GM18858 (cell line): ENCODE results near the gene FBRSL1.
"Not testable (repeated sequence)": the region's sequence is repeated elsewhere in the genome, so short reads cannot be mapped to it uniquely, and the experiment has no call there.

Source experiments
- ATAC-seq: cut with Tn5 transposase; IDR thresholded peaks from one replicate; pipeline ENCODE4 v1.9.1; 2021; ENCODE audit not compliant: unreplicated experiment

Gene FBRSL1

DNA sequence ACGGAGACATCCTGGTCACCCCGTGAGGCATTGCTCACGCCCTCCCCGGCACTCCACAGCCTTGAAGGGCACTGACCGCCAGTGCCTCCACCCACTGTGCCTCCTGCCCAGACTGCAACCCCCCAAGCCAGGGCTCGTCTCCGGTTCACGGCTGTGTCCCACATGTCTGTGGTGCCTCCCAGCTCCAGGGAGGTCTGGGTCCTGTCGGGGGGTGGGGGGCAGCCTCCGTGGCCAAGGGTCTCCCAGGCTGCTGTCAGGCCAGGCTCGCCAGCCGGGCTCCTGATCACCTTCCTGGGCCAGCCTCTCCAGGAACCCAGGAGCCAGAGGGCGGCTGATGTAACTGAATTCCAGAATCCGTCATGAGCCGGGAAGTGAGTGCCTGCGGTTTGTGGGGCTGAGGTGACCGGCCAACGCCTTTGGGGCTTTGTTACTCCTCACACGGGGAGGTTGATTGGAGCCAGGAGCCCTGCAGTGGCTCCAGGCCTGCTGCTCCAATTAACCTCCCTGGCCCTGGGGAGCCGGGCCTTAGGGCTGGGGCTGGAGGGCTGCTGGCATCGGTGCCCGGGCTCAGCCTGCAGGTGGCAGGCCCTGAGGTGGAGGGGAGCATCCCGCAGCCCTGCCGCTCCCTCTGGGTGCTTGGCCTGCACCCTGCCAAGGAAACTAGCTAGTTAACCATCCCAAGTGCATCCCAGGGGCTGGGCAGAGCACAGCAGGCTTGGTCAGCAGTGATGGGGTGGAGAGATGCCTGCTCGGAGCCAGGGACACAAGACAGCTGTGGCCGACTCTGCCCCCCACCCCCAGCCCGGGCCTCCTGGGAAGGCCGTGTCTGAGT is 36.4 kb upstream of the FBRSL1 start:
- no peak for ATAC-seq

DNA sequence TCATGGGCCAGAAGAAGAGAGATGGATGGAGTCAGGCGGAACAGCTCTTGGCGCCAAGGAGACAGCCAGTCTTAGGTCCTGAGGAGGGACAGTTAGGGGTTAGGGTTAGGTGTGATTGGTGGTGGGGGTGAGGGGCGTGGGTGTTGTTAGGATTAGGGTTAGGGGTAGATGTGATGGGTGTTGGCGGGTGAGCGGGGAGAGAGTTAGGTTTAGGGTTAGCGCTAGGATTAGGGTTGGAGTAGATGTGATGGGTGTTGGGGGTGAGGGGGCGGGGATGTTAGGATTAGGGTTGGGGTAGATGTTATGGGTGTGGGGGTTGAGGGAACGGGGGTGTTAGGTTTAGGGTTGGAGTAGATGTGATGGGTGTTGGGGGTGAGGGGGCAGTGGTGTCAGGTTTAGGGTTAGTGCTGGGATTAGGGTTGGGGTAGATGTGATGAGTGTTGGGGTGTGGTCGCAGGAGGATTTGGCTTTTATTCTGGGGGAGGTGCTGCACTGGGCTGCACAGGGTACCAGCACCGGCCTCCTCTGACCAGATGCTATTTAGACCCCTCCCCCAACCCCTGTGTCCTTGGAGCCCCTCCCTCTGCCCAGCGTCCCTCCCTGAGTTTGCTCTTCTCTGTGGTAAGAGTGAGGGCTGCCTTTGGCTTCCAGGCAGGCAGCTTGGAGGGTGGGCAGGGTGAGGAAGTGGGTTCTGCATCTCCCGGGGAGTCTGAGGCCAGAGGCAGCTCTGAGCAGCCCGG is 35.6 kb upstream of the FBRSL1 start:
- no peak for ATAC-seq

DNA sequence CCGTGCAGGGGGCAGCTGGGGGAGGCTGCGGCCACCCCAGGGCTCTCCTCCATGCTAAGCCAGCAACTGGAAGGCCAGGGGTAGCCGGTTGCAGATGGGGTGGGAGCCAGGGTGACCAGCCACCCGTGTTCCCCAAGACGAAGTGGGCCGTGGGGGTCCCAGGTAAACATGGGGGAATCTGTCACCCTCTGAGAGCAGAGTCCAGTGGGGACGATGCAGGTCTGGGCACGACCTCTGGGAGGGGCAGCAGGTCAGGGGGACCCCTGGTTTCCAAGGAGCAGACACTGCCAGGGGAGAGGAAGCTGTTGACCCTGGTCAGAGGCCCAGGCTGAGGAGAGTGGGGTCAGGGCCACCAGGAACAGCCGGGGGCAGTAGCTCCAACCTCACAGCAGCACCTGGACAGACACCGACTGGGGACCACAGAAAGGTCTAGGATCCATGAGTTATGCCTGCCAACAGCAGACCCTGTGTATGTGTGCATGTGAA is 35.0 kb upstream of the FBRSL1 start:
- ATAC-seq = no peak

DNA sequence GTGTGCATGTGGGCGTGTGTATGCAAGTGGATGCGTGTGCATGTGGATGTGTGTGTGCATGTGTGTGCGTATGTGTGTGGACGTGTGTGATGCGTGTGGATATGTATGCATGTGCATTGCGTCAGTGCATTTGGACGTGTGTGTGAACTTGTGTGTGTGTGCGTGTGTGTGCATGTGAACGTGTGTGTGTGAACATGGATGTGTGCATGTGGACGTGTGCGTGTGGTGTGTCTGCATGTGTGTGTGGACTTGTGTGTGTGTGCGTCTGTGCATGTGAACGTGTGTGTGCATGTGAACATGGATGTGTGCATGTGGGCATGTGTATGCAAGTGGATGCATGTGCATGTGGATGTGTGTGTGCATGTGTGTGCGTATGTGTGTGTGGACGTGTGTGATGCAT is 34.4 kb upstream of the FBRSL1 start:
- ATAC-seq = no peak

DNA sequence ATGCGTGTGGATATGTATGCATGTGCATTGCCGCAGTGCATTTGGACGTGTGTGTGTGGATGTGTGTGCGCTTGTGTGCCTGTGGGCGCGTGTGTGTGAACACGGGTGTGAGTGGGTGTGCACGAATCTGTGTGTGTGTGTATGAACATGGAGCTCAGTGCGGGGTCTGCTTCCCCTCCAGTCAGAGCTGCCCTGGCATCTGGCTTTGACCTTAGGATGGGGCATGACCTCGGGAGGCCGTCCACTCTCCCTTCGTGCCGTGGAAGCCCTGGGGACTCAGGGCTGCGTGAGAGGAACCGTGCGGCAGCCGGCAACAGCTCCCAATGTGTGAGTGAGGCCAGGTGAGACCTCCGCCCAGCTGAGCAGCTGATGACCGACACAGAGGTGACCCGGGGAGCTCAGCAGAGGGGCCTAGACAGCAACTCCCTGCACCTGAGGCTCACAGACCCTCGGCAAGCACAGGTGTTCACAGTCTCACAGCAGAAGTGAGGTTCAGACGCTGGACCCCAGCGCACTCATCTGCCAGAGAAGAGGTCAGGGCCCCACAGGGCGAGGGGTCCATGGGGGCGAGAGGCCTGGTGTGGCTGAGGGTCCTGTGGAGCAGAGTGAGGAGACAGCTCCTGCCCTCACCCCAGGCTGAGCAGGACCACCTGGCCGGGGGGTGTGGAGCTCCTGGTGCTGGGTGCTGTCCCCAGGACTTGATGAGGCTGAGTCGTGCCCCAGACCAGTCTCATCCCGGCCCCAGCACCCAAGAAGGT is 33.6 kb upstream of the FBRSL1 start:
- ATAC-seq = no peak

DNA sequence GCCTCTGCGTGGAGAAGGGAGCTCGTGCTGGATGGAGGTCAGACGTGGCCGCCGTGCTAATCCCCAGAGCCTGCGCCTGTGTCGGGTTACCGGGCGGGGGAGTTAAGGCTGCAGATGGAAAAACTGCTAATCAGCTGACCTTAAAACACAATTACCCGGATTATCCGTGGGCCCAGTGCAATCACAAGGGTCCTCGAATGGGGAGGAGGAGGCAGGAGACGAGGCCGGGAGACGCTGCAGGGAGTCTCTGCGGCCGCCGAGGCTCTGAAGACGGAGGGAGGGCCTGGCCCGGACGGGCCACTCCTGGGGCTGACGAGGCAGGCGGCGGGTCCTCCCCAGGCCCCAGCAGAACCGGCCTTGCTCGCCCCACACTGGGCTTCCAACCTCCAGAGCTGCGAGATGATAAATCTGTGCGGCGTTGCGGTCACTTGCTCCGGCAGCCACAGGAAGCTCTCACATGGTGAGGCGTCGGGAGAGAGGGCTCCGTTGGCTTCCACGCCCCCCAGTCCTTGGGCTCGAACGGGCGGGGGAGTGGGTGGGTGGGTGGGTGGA is 32.9 kb upstream of the FBRSL1 start:
- no peak for ATAC-seq

DNA sequence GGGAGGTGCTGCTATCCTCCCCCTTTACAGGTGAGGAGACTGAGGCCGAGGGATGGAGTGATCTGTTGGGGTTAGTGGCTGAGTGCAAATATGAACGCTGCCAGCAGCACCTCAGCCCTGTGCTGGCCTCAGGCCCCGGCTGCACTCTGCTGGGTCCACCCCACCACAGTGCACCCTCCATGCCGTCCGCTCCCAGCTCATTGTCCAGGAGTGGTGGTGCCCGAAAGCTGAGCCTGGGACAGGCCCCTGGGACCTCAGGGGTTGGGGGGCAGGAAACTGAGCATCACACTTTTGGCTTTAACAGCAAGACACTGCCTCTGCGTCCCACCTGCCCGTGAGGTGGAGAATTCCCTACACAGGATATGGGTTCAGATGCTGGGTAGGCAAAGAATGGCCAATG is 31.5 kb upstream of the FBRSL1 start:
- no peak for ATAC-seq

DNA sequence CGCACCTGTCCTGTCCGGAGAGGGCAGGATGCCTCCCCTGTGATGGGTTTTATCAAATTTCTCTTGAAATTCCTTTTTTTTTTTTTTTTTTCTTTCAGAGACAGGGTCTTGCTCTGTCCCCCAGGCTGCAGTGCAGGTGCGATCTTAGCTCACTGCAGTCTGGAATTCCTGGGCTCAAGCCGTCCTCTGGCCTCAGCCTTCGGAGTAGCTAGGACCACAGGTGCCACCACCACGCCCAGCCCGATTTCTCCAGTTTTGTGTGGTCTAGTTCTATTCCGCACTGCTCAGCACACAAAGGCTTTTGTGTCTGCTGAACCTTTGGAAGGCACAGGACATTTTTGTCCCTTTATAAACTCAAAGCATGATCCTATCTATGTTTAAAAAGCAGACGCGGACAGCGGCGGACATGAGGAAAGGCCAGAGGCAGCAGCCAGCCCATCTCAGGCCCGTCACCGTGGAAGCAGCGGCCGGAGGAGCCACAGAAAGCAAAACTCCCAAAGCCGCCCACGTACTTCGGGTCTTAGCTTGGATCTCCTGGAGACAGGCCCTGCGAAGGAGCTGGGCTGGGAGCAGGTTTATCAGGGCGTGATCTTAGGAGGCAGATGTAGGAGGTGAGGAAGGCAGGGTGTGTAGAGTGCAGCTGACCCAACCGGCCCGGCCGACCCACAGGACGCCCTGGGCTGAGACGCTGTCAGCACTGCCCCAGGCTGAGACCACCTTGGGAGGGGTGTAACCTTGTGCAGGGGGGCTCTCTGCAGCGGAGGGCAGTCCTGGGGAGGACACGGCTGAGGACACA is 30.9 kb upstream of the FBRSL1 start:
- no peak for ATAC-seq

DNA sequence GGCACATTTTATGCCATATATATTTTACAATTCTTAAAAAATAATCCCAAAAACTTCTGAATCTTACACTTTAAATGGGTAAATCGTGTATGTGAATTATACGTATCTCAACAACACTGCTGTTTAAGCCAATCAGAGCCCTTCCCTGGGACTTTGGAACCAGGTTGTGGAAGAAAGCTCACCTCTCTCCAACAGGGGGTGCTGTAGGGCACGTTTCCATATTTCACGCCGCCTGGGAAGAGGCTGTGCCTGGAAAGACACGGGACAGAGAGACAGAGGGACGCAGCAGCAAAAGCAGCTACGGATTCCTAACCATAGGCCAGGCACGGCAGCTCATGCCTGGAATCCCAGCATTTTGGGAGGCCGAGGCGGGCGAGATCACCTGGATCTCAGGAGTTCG is 29.4 kb upstream of the FBRSL1 start:
- no peak for ATAC-seq

DNA sequence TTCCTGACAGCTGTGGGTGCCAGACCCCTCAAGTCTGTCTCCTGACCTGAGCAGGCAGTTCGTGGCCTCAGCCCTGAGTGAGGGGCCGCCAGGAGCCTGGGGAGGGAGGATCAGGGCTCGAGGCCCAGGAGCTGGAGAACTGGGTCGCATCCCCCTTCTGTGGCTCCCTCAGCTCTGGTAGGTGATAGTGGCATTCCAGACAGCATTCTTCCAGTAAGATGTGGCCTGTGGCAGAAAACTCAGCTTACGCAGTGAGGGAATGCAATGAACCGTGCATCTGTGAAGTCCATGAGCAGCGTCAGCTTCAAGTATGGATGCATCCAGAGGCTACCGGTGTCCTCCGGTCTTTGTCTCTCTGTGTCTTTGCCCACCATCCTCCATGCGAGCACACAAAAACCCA is 28.4 kb upstream of the FBRSL1 start:
- no peak for ATAC-seq

DNA sequence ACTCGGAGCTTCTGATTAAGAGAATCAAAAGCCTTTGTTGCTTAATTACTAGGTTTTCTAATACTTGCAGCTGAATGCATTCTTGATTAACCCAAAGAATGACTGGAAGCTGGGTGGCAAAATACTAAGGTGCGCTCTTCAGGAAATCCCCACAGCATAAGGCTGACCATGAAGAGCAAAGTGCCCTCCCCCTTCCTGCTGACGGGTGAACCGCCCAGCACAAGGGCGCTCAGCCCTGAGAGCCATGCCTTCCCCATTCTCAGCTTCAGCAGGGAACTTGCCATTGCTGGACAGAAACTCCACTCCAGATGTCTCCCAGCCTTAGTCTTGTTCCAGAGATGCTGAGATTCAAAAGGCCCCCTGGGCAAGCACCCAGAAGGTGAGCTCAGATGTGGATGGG is 27.2 kb upstream of the FBRSL1 start:
- ATAC-seq = no peak

DNA sequence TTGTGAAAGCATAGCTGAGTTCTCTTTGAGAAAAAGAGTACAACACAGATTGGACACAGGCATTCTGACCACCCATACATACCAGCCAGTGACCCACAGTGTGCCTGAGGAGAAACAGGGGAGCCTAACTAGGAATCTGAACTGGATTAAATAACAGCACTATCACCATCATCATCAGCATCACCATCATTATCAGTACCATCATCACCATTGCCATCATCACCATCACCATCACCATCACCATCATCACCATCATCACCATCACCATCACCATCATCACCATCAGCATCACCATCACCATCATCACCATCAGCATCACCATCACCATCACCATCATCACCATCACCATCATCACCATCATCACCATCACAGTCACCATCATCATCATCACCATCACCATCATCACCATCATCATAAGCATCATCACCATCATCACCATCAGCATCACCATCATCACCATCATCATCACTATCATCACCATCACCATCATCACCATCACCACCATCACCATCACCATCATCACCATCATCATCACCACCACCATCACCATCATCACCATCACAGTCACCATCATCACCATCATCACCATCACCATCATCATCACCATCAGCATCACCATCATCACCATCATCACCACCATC is 26.5 kb upstream of the FBRSL1 start:
- ATAC-seq = not testable (repeated sequence)

DNA sequence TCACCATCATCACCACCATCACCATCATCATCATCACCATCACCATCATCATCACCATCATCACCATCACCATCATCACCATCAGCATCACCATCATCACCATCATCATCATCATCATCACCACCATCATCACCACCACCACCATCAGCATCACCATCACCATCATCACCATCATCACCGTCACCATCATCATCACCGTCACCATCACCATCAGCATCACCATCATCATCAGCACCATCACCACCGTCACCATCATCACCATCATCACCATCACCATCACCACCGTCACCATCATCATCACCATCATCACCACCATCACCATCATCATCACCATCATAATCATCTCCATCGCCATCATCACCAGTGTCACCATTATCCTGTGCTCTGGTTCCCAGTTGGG is 25.6 kb upstream of the FBRSL1 start:
- ATAC-seq = not testable (repeated sequence)

DNA sequence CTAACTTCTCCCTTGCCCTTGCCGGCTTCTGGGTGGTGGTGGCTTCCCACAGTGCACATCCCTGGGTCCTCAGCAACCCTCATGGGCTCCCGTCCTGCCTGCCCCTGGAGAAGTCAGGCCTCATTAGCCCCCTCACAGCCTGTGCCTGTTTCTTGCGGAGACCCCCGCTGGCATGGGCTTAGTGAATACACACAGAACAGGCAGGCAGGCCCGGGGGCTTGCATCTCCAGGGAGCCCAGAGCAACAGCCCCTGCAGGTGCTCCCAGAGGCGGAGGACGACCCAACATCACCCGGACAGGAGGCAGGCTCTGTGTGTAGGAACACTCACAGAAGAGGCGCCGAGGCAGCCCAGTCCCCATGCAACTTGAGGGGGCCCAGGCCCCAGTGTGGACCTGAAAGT is 25.1 kb upstream of the FBRSL1 start:
- no peak for ATAC-seq

DNA sequence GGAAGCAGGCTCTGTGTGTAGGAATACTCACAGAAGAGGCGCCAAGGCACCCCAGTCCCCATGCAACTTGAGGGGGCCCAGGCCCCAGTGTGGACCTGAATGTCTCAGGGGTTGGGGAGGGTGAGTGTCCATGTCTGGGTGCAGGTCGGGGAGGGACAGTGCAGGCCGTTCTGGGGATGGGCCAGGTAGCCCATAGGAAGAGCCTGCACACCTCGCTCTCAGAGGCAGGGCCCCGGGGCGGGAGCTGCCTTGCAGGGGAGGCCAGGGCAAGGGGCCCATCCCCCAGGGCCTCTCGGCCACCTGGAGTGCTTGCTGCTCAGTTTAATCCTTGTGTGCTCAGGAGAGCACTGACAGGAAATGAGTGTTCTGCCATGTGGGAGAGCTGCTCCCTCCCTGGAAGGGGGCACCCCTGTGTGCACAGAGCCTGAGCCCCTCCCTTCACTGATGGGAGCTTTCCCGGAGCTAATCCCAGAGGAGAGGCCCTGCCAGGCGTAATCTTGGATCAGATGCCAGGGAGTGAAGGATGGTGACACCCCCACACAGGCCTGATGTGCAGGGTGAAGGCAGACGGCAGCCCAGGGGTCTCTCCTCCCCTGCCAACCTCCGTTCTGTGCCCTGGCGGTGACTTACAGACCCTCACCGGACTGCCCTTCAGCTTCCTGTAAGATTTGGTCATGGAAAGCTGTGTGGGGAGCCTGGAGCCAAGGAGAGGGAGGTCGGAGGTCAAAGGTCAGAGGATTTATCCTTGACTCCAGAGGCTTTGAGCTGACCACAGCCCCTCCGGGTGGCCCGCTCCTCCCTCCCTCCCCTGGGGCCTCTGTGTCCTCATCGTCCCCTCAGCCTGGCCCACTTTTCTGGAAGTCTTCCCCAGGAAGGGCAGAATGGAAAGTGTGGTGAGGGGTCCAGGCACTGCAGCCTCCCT is 24.4 kb upstream of the FBRSL1 start:
- no peak for ATAC-seq

DNA sequence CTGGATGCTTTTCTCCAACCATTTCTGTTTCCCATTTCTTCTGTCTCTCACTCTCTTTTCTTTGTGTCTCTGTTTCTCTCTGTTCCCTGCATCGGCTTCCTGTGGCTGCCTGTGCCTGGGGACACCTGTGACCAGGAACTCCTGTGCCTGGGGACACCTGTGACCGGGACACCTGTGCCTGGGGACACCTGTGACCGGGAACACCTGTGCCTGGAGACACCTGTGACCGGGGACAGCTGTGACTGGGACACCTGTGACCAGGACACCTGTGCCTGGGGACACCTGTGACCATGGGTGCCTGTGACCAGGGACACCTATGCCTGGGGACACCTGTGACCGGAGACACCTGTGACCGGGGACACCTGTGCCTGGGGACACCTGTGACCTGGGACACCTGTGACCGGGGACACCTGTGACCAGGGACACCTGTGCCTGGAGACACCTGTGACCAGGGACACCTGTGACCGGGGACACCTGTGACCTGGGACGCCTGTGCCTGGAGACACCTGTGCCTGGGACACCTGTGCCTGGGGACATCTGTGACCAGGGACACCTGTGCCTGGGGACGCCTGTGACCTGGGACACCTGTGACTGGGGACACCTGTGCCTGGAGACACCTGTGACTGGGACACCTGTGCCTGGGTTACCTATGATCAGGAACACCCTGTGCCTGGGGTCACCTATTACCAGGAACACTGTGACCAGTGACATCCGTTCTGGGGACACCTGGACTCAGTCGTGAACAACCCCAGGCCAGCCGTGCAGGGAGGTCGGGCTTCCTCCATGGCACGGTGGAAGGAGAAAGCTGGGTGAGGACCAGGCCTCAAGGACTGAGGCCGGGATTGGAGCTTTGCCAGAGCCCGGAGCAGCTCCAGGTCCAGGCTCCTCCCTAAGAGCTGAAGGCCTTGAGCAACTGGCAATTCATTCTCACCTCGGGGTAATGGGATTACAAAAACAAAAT is 23.4 kb upstream of the FBRSL1 start:
- no peak for ATAC-seq

DNA sequence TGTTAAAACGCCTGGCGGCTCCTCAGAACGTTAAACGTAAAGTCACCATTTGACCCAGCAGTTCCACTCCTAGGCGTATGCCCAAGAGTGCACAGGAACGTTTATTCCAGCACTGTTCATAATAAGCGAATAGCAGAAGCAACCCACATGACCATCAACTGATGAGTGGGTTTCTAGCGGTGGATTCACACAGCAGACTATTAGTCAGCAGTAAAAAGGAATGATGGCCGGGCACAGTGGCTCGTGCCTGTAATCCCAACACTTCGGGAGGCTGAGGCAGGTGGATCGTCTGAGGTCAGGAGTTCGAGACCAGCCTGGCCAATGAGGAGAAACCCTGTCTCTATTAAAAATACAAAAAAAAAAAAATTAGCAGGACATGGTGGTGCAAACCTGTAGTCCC is 22.4 kb upstream of the FBRSL1 start:
- no peak for ATAC-seq

DNA sequence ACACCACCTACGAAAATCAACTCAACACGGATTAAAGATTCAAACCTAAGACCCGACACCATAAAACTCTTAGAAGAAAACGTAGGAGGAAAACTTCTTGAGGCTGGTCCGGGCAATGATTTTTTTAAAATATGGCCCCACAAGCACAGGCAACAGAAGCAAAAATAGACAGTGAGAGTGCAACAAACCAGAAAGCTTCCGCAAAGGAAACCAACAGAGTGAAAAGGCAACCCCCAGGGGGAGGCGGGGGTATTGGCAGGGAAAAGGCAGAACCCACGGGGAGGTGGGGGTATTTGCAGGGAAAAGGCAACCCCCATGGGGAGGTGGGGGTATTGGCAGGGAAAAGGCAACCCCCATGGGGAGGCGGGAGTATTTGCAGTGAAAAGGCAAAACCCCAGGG is 20.5 kb upstream of the FBRSL1 start:
- ATAC-seq = no peak
